Dedifferentiated amniotic fluid mesenchymal stem cell (primary cell): ENCODE results near the gene PLEKHA7.

Source experiments
- DNase-seq: peaks from one replicate; pipeline ENCODE4 v3.0.0-alpha.2; 2016; ENCODE audit errors: extremely low spot score

PLEKHA7 gene

DNA sequence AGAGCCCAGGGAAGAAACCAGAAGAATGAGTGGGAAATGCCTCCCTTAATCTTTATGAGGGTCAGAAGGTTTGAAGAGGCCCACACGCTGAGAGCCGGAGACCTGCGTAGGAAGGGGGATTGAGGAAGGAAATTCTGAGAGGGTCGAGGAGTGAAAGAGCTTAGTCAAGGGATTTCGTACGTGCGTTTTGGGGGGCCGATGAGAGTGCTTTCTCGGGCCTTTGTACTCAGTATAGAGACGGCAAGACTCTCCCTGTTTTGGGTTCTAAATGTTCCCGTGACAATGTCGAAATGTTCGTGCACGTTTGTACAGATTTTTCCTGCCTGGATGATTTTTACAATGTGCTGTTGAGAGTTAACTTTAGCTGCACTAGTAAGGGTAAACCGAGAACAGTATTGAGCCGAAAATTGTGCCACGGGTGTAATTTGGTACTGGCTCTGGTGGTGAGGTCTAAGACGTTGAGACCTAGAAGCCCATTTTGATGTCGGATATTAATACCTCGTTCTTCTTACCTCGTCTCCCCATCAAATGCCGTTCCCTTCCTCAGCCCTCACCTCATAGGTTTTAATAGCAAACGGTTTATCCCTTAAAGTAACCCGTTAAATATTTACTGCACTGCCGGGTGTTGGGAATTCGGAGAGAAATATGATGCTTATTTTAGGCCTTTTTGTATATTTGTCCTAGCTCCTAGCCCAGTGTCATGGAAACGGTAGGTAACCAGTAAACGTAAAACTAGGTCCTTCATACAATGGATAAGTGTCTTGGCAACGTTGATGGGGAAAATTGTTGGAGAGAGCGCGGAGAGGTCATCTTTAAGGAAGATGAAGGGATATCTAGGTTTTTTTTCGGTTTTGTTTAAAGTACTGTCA lies 275.0 kb downstream of the PLEKHA7 start:
- DNase-seq: peak; percentile 25

GRCh38 chr11:16738193-16738946 lies 275.8 kb downstream of the PLEKHA7 start, which contains the start of gene C11orf58:
TSS of gene C11orf58 (plus strand) at chr11:16738647. CDS start at chr11:16738779, 132 bp downstream.
- DNase-seq: peak; percentile 99

- DNase-seq: no peak
Measured at GRCh38 chr11:16737818-16738192, 276.4 kb downstream of the PLEKHA7 start.
